Measurements from ENCODE around the gene FKBP2. TPM values are rescaled to one million over a fixed set of nuclear protein-coding genes. Genes with fewer than 3 reads are reported as not detected.
A peak's percentile ranks its signal among the peaks of the same experiment; 100 is the strongest.

The FKBP2 gene
- total RNA-seq, 1 donor from 2014 or later = 31.4 TPM

DNA sequence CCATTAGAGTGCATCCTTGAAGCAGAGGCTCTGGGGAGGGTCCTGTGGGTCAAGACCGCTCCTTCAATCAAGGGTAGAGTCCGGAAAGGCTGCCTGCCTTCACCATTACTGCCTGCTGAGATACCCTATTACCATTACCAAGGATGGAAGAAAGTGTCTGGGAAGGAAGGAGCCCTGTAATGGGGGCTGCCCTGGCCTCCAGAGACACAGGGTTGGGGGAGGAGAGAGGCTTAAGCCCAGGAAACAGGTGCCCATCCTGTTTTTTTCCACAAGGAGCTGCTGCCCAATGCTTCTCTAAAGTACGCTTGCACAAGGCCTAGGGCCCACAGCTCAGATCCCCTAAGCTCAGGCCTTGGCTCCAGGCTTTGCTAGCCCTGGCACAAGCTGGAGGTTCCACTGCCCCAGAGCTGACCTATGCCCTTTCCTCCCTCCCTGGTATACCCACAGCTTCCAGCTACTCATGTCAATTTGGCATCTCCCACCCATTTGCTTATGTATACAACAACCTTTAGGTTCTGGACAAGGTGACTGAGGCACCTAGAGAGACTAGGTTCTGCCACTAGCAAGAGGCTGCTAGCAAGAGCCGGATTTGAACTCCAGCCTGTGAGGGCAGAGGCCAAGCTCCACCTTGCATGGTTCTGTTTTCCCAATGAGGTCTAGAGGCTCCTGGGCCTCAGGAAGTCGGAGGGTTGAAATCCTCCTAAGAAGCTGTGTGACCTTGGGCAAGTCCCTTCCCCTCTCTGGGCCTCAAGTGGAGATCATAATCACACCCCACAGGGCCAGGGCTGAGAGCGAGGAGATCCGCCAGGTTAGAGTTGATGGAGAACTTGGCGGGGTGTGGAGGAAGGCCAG is 8.9 kb downstream of the FKBP2 start:
- ChIA-PET POLR2A (interaction anchor here (1.0 to 2.8 kb wide), 11 partner anchors 9 to 63 kb away, joined by 3 to 15 read pairs (median 5); partner anchors contain the start of genes DNAJC4, ESRRA, FKBP2 and STIP1), CTCF (interaction anchor here (0.9 to 2.9 kb wide), 9 partner anchors 9 to 105 kb away, joined by 3 to 14 read pairs (median 6); partner anchors contain the start of genes ESRRA, FERMT3 and FKBP2)
- no peak for ATAC-seq (ENCODE audit: low read depth)
- H3K27me3 Mint-ChIP-seq = no peaks in the 10 kb centered on the region
- DNase-seq = no peak
- TF ChIP-seq, protein P1, sequence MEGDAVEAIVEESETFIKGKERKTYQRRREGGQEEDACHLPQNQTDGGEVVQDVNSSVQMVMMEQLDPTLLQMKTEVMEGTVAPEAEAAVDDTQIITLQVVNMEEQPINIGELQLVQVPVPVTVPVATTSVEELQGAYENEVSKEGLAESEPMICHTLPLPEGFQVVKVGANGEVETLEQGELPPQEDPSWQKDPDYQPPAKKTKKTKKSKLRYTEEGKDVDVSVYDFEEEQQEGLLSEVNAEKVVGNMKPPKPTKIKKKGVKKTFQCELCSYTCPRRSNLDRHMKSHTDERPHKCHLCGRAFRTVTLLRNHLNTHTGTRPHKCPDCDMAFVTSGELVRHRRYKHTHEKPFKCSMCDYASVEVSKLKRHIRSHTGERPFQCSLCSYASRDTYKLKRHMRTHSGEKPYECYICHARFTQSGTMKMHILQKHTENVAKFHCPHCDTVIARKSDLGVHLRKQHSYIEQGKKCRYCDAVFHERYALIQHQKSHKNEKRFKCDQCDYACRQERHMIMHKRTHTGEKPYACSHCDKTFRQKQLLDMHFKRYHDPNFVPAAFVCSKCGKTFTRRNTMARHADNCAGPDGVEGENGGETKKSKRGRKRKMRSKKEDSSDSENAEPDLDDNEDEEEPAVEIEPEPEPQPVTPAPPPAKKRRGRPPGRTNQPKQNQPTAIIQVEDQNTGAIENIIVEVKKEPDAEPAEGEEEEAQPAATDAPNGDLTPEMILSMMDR (IDR thresholded peaks at IDR 0.05) = no peak
- intact Hi-C loops (cut with micrococcal nuclease) = loop anchor here (10.0 kb wide), 1 partner anchor 525 kb away; the partner anchor contains the start of gene SF1
- no peak overlapping the region for H3K4me3 Mint-ChIP-seq
- H3K4me1 Mint-ChIP-seq = peaks cover 27% of the 10 kb centered on the region
- peaks cover 6% of the 10 kb centered on the region for H3K36me3 Mint-ChIP-seq (ENCODE audit: low read depth)
- no peak overlapping the region for H3K27ac Mint-ChIP-seq
- H3K9me3 Mint-ChIP-seq = no peaks in the 10 kb centered on the region

DNA sequence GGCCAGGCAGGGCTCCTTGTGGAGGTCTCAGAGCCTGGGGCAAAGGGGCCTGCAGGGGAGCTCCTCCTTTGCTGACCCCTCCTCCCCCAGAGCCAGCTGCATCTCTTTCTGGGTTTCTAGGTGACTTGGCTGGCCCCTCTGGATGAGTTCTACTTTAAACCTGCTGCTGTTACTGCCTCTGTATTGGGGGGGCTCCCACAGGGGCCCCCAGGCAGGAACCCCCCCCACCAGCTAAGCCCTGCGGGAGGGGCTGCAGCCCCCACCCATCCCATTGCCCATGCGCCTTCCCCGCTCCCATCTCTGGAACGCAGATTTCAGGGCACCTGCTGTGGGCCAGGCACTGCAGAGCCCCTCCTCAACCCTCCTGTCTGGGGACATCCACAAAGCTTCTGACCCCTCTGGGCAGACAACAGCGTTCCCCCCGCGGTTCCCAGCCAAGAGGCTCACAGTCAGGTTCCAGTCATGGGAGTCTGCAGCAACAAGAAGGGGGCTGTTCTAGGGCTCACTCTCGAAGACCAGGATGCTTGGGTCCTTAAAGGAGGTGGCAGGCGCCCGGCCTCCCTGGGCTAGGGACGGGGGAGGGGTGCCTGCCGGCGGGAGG is 9.6 kb downstream of the FKBP2 start:
- TF ChIP-seq, protein P1 (IDR thresholded peaks at IDR 0.05) = no peak
- ATAC-seq (ENCODE audit: low read depth) (no peak), DNase-seq (no peak)
- peak overlapping the region; percentile 81 for H3K4me3 Mint-ChIP-seq
- H3K36me3 Mint-ChIP-seq (ENCODE audit: low read depth) = peaks cover 6% of the 10 kb centered on the region
- intact Hi-C loops (cut with micrococcal nuclease) = loop anchor here (1.0 kb wide), 6 partner anchors 9 to 105 kb away; partner anchors contain the start of genes BAD, FKBP2 and VEGFB
- H3K4me1 Mint-ChIP-seq = peaks cover 22% of the 10 kb centered on the region
- H3K9me3 Mint-ChIP-seq = no peaks in the 10 kb centered on the region
- H3K27ac Mint-ChIP-seq = peak overlapping the region; percentile 24
- POLR2A ChIA-PET = interaction anchor here (1.0 to 2.8 kb wide), 10 partner anchors 9 to 64 kb away, joined by 3 to 15 read pairs (median 6); partner anchors contain the start of genes DNAJC4, ESRRA, FKBP2 and STIP1
- no peaks in the 10 kb centered on the region for H3K27me3 Mint-ChIP-seq
- CTCF ChIA-PET = interaction anchor here (1.2 to 2.9 kb wide), 11 partner anchors 8 to 105 kb away, joined by 3 to 14 read pairs (median 7); partner anchors contain the start of genes ESRRA, FERMT3 and FKBP2

DNA sequence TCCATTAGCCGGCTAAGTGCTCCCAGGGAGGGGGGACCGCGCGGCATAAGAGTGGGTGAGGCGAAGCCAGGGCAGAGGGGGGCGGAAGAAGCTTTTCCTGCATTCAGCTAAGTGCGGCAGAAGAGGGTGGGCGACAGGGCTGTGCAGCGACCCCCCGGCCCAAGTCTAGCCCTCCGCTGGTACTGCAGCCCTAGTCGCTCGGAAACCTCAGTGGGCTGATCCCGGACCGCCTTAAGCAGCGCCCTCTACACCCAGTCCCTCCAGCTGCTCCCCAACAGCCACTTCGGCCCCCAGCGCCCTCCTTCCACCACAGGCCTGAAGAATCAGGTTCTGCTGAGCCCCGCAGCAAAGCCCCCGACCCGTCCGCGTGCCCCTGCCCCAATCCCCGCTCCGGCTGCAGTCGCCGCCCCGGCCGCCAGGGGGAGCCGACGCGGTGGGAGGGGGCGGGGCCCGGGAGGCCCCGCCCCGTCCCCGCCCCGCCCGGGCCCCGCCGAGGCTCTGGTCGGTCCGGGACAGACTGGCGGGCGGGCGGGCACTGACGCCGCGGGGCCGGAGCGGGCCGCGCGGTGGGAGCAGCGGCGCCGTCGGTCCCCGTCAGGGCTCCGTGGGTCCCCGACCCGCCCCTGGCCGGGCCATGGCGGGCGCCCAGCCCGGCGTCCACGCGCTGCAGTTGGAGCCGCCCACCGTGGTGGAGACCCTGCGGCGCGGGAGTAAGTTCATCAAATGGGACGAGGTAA is 10.3 kb downstream of the FKBP2 start, which contains the start of gene PLCB3:
Gene PLCB3 (plus strand): TSS at position 515 of the 737 bp plus-strand sequence. CDS start 120 bp downstream, at position 635.
- H3K4me1 Mint-ChIP-seq = peaks cover 17% of the 10 kb centered on the region
- H3K9me3 Mint-ChIP-seq = no peaks in the 10 kb centered on the region
- H3K4me3 Mint-ChIP-seq = peak within 1 kb of the TSS; percentile 85
- H3K36me3 Mint-ChIP-seq (ENCODE audit: low read depth) = peaks cover 2% of the 10 kb centered on the region
- ATAC-seq (ENCODE audit: low read depth) = peak; percentile 65
- no peaks in the 10 kb centered on the region for H3K27me3 Mint-ChIP-seq
- H3K27ac Mint-ChIP-seq = peak within 1 kb of the TSS; percentile 25
- intact Hi-C loops (cut with micrococcal nuclease) = loop anchor here (1.0 kb wide), 6 partner anchors 10 to 104 kb away; partner anchors contain the start of genes BAD, FKBP2 and VEGFB
- TF ChIP-seq, protein P1 (IDR thresholded peaks at IDR 0.05) = no peak
- POLR2A ChIA-PET = interaction anchor here (1.1 to 2.8 kb wide), 11 partner anchors 9 to 64 kb away, joined by 3 to 15 read pairs (median 8); partner anchors contain the start of genes ESRRA, FKBP2 and STIP1
- DNase-seq = peak; percentile 72
- CTCF ChIA-PET = interaction anchor here (0.8 to 2.9 kb wide), 8 partner anchors 10 to 104 kb away, joined by 3 to 13 read pairs (median 6); partner anchors contain the start of genes ESRRA and FKBP2

DNA sequence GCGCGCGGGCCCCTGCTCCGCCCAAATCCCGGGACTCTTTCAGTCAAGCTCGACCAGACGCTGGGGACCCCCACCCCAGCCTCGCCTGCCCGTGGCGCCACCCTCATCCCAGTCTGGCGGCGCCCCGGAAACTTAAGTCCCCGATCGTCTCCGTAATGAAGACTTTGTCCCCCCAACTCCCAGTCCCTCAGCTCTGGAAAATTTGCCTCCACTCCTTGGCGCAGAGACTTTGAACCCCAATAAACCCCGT is 10.8 kb downstream of the FKBP2 start:
- H3K27ac Mint-ChIP-seq = peak overlapping the region; percentile 25
- DNase-seq = no peak
- H3K4me1 Mint-ChIP-seq = peaks cover 17% of the 10 kb centered on the region
- POLR2A ChIA-PET = interaction anchor here (1.1 to 2.8 kb wide), 8 partner anchors 9 to 65 kb away, joined by 3 to 15 read pairs (median 8); partner anchors contain the start of genes FKBP2 and STIP1
- TF ChIP-seq, protein P1 (IDR thresholded peaks at IDR 0.05) = no peak
- H3K4me3 Mint-ChIP-seq = peak overlapping the region; percentile 85
- ATAC-seq (ENCODE audit: low read depth) = no peak
- CTCF ChIA-PET = interaction anchor here (0.7 to 2.9 kb wide), 9 partner anchors 16 to 103 kb away, joined by 3 to 13 read pairs (median 3); partner anchors contain the start of gene ESRRA
- H3K36me3 Mint-ChIP-seq (ENCODE audit: low read depth) = peaks cover 4% of the 10 kb centered on the region
- H3K9me3 Mint-ChIP-seq = no peaks in the 10 kb centered on the region
- H3K27me3 Mint-ChIP-seq = no peaks in the 10 kb centered on the region
- intact Hi-C loops (cut with micrococcal nuclease) = loop anchor here (1.0 kb wide), 6 partner anchors 10 to 104 kb away; partner anchors contain the start of genes BAD, FKBP2 and VEGFB

All from activated B cell treated with CpG ODN at 0.5 μM for 24 hours (primary cell).